M059J (cell line): ENCODE measurements around the gene PCNX2. TPM values are rescaled to one million over a fixed set of nuclear protein-coding genes. Genes with fewer than 3 reads are reported as not detected.

Experiments
- DNase-seq: peaks from one replicate; pipeline ENCODE4 v3.0.0-alpha.2; 2012; ENCODE audit warnings: low read depth
- total RNA-seq: library from RNA; depleted of rRNA; stranded (reverse); fragments of >200 nt; shearing (Covaris generic); gene quantifications from 2 replicates; pipeline ENCODE4 v1.2.3, GENCODE V29; 2014

The PCNX2 gene
- total RNA-seq, 1 experiment from 2014 or later, result 14.4 TPM

GRCh38 chr1:233064988-233065387 lies 230.5 kb downstream of the PCNX2 start:
- DNase-seq, result no peak

- no peak for DNase-seq
Observed at GRCh38 chr1:233063462-233063861, 232.1 kb downstream of the PCNX2 start.

- no peak for DNase-seq
Observed at GRCh38 chr1:233061265-233061664, 234.3 kb downstream of the PCNX2 start.

- no peak for DNase-seq
Observed at GRCh38 chr1:233060461-233060994, 235.0 kb downstream of the PCNX2 start.

- DNase-seq, result no peak
Observed at GRCh38 chr1:233057836-233058235, 237.7 kb downstream of the PCNX2 start.

- DNase-seq, result no peak
Observed at GRCh38 chr1:233055879-233056641, 239.5 kb downstream of the PCNX2 start.

GRCh38 chr1:233045588-233045987 lies 249.9 kb downstream of the PCNX2 start:
- DNase-seq, result peak; percentile 23

GRCh38 chr1:233042834-233043233 lies 252.7 kb downstream of the PCNX2 start:
- no peak for DNase-seq

GRCh38 chr1:233040494-233040893 lies 255.0 kb downstream of the PCNX2 start:
- DNase-seq, result no peak

GRCh38 chr1:233038581-233038980 lies 256.9 kb downstream of the PCNX2 start:
- DNase-seq, result no peak

GRCh38 chr1:233037843-233038242 lies 257.7 kb downstream of the PCNX2 start:
- DNase-seq, result no peak

- no peak for DNase-seq
Observed at GRCh38 chr1:233034836-233035235, 260.7 kb downstream of the PCNX2 start.

GRCh38 chr1:233033361-233033760 lies 262.2 kb downstream of the PCNX2 start:
- no peak for DNase-seq

GRCh38 chr1:233032916-233033315 lies 262.6 kb downstream of the PCNX2 start:
- DNase-seq, result no peak

- DNase-seq, result no peak
Observed at GRCh38 chr1:233031521-233031920, 264.0 kb downstream of the PCNX2 start.

- DNase-seq, result no peak
Observed at GRCh38 chr1:233027046-233027445, 268.5 kb downstream of the PCNX2 start.

GRCh38 chr1:233025567-233025966 lies 270.0 kb downstream of the PCNX2 start:
- DNase-seq, result peak; percentile 40

GRCh38 chr1:233025157-233025556 lies 270.4 kb downstream of the PCNX2 start:
- peak; percentile 46 for DNase-seq

- DNase-seq, result no peak
Observed at GRCh38 chr1:233024199-233024598, 271.3 kb downstream of the PCNX2 start.

- DNase-seq, result peak; percentile 26
Observed at GRCh38 chr1:233022246-233022645, 273.3 kb downstream of the PCNX2 start.

GRCh38 chr1:233020426-233020825 lies 275.1 kb downstream of the PCNX2 start:
- no peak for DNase-seq

- no peak for DNase-seq
Observed at GRCh38 chr1:233019778-233020325, 275.7 kb downstream of the PCNX2 start.

GRCh38 chr1:233019083-233019482 lies 276.4 kb downstream of the PCNX2 start:
- DNase-seq, result no peak
